Liver (tissue), 9 donors: Measurements from ENCODE around the gene CIAO3. TPM values are rescaled to one million over a fixed set of nuclear protein-coding genes. Genes with fewer than 3 reads are reported as not detected.

ENCODE experiments used
- DNase-seq: peaks from one replicate; pipeline ENCODE4 v3.0.0-alpha.2; 2017; ENCODE audit warnings: low spot score
- H3K27ac ChIP-seq, 2 donors: one replicate each; pipeline ENCODE4 v1.7.0; 2013; ENCODE audit warnings: inconsistent platforms in 2 of 2, low read length in 2 of 2, control low read depth in 1 of 2, low read depth in 1 of 2, mild to moderate bottlenecking in 1 of 2
- H3K27me3 ChIP-seq, 4 donors: one replicate each; pipeline versions ENCODE4 v1.6.1 to v1.7.0; 2013; ENCODE audit warnings: low read length in 3 of 4, inconsistent platforms in 1 of 4, mild to moderate bottlenecking in 1 of 4, moderate library complexity in 1 of 4; ENCODE audit not compliant: control insufficient read depth in 4 of 4, insufficient read depth in 4 of 4
- H3K36me3 ChIP-seq, 4 donors: one replicate each; pipeline versions ENCODE4 v1.6.1 to v1.7.0; 2013; ENCODE audit warnings: low read length in 3 of 4, mild to moderate bottlenecking in 3 of 4, low read depth in 1 of 4, moderate library complexity in 1 of 4; ENCODE audit not compliant: control insufficient read depth in 4 of 4, insufficient read depth in 3 of 4
- H3K4me1 ChIP-seq, 4 donors: one replicate each; pipeline versions ENCODE4 v1.6.1 to v1.7.0; 2013; ENCODE audit warnings: low read length in 3 of 4, mild to moderate bottlenecking in 3 of 4, moderate library complexity in 1 of 4; ENCODE audit not compliant: control insufficient read depth in 4 of 4, insufficient read depth in 4 of 4
- H3K4me3 ChIP-seq, 3 donors: one replicate each; pipeline versions ENCODE4 v1.6.1 to v1.7.0; 2013; ENCODE audit warnings: low read length in 3 of 3, control low read depth in 1 of 3, low read depth in 1 of 3, mild to moderate bottlenecking in 1 of 3
- H3K9ac ChIP-seq, 2 donors: one replicate each; pipeline ENCODE4 v1.7.0; 2013; ENCODE audit warnings: low read length in 2 of 2, mild to moderate bottlenecking in 2 of 2, moderate library complexity in 2 of 2, control low read depth in 1 of 2, low read depth in 1 of 2
- H3K9me3 ChIP-seq, 4 donors: one replicate each; pipeline versions ENCODE4 v1.6.1 to v1.7.0; 2013; ENCODE audit warnings: low read length in 3 of 4; ENCODE audit not compliant: control insufficient read depth in 4 of 4
- EGR1 ChIP-seq, 2 donors: IDR thresholded peaks; 2 replicates each; pipeline ENCODE4 v1.6.1; 2016 to 2018; ENCODE audit warnings: antibody characterized with exemption in 2 of 2, low read depth in 2 of 2
- FOXA1 ChIP-seq: IDR thresholded peaks from 2 replicates; pipeline ENCODE4 v1.6.1; 2016; ENCODE audit warnings: antibody characterized with exemption
- FOXA2 ChIP-seq: IDR thresholded peaks from 2 replicates; pipeline ENCODE4 v1.6.1; 2016; ENCODE audit warnings: antibody characterized with exemption
- GABPA ChIP-seq, 2 donors: IDR thresholded peaks in 1 of 2; conservative IDR thresholded peaks in 1 of 2; 2 replicates each; pipeline ENCODE4 v1.6.1; 2016; ENCODE audit warnings: antibody characterized with exemption in 2 of 2, mild to moderate bottlenecking in 1 of 2, moderate library complexity in 1 of 2
- HNF4A ChIP-seq, 2 donors: conservative IDR thresholded peaks; 2 replicates each; pipeline ENCODE4 v1.6.1; 2016; ENCODE audit warnings: antibody characterized with exemption in 2 of 2, mild to moderate bottlenecking in 2 of 2
- HNF4G ChIP-seq: IDR thresholded peaks from 2 replicates; pipeline ENCODE4 v1.6.1; 2016; ENCODE audit warnings: antibody characterized with exemption
- JUND ChIP-seq, 2 donors: IDR thresholded peaks; 2 replicates each; pipeline ENCODE4 v1.6.1; 2016; ENCODE audit warnings: antibody characterized with exemption in 2 of 2
- NR2F2 ChIP-seq: IDR thresholded peaks from 2 replicates; pipeline ENCODE4 v1.6.1; 2016; ENCODE audit warnings: antibody characterized with exemption
- RAD21 ChIP-seq, 2 donors: IDR thresholded peaks; 2 replicates each; pipeline ENCODE4 v1.6.1; 2016; ENCODE audit warnings: antibody characterized with exemption in 2 of 2, mild to moderate bottlenecking in 2 of 2
- RXRA ChIP-seq, 2 donors: IDR thresholded peaks; 2 replicates each; pipeline ENCODE4 v1.6.1; 2017 to 2018; ENCODE audit warnings: antibody characterized with exemption in 2 of 2, mild to moderate bottlenecking in 1 of 2
- SP1 ChIP-seq: IDR thresholded peaks from 2 replicates; pipeline ENCODE4 v1.6.1; 2018; ENCODE audit warnings: antibody characterized with exemption, mild to moderate bottlenecking
- TAF1 ChIP-seq: conservative IDR thresholded peaks from 2 replicates; pipeline ENCODE4 v1.6.1; 2016; ENCODE audit warnings: antibody characterized with exemption, mild to moderate bottlenecking
- YY1 ChIP-seq: IDR thresholded peaks from 2 replicates; pipeline ENCODE4 v1.6.1; 2016; ENCODE audit warnings: antibody characterized with exemption, mild to moderate bottlenecking
- WGBS: extraction: QIAGEN DNeasy Blood & Tissue Kit; methylation state at CpG from one replicate; pipeline ENCODE4 v1.1.7; 2013; 5-methylcytosine and 5-hydroxymethylcytosine counted together
- polyA plus RNA-seq, 2 donors: library from polyadenylated mRNA; stranded (reverse) in 1 of 2; unstranded in 1 of 2; fragments of 200-250 nt in 1 of 2; fragments of >200 nt in 1 of 2; fragmentation: Nextera tagmentation in 1 of 2; extraction: Ambion mirVana in 1 of 2; gene quantifications; one replicate each; pipeline versions ENCODE4 v1.2.1 to v1.2.3, GENCODE V29; 2013 to 2015
- total RNA-seq, 2 donors: library from RNA; depleted of rRNA; stranded (reverse); fragments of >200 nt; gene quantifications; one replicate each; pipeline ENCODE4 v1.2.3, GENCODE V29; 2014
- TF ChIP-seq, protein P1 (sequence below): IDR thresholded peaks from 2 replicates; pipeline ENCODE4 v1.6.1; 2016; ENCODE audit warnings: antibody characterized with exemption
- TF ChIP-seq, protein P2 (sequence below): IDR thresholded peaks from 2 replicates; pipeline ENCODE4 v1.6.1; 2016; ENCODE audit warnings: antibody characterized with exemption
- TF ChIP-seq, protein P3 (sequence below): IDR thresholded peaks from 2 replicates; pipeline ENCODE4 v1.6.1; 2016; ENCODE audit warnings: antibody characterized with exemption
- TF ChIP-seq, protein P4 (sequence below): IDR thresholded peaks from 2 replicates; pipeline ENCODE4 v1.6.1; 2016; ENCODE audit warnings: antibody characterized with exemption, mild to moderate bottlenecking
- TF ChIP-seq, protein P5 (sequence below): fragments of 150-350 bp; IDR thresholded peaks from 2 replicates; pipeline ENCODE4 v1.5.1; 2017; ENCODE audit warnings: improper control_type of control experiment, low read depth, low read length; ENCODE audit not compliant: missing input control
- donor health status: healthy.
- donor health status: healthy.
- donor health status: healthy.
- donor health status: healthy.
- donor health status: healthy.

CIAO3 gene
- total and polyA plus RNA-seq, 4 donors = 13.2 to 24.3 (median 16.5) TPM

DNA sequence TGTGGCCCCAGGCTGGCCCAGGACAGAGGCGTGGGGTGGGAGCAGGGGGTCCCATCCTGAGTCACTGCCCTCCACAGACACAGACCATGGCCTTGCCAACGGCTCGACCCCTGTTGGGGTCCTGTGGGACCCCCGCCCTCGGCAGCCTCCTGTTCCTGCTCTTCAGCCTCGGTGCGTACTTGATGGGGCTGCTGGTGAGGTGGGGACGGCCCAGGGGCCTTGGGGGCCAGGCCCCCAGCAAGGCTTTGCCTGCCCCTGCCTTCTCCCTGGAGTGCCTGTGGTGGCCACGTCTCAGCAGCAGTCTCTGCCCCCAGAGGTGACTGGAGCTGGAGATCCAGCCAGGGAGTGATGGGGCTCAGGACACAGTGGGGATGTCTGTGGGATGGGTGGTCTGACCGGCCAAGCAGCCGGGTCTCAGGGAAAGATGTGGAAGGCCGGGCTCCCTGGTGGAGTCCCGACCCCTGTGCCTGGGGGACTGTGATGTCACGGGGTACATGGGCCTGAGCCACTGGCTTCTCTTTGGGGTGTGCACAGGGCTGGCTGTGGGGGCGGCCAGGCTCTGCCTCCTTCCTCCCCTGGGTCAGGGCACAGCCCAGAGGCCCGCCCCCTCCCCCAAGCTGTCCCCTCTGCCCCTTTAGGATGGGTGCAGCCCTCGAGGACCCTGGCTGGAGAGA lies 21.9 kb upstream of the CIAO3 start:
- no peak for DNase-seq
- peaks cover 0 to 1% (median 0%) of the 10 kb centered on the region in 4 donors for H3K4me1 ChIP-seq
- H3K36me3 ChIP-seq = no peaks in the 10 kb centered on the region
- 72% methylated on average over 17 of the region's 17 CpGs for WGBS
- H3K9me3 ChIP-seq = no peaks in the 10 kb centered on the region
- TF ChIP-seq FOXA1 (no peak), EGR1 (IDR thresholded peaks at IDR 0.05; ENCODE audit: low read depth in 2 of 2) (no peak), JUND (IDR thresholded peaks at IDR 0.05) (no peak), RXRA (IDR thresholded peaks at IDR 0.05) (no peak), FOXA2 (no peak), HNF4A (conservative IDR thresholded peaks at IDR 0.05) (no peak), NR2F2 (no peak), TAF1 (no peak), YY1 (no peak)
- TF ChIP-seq, protein P1, sequence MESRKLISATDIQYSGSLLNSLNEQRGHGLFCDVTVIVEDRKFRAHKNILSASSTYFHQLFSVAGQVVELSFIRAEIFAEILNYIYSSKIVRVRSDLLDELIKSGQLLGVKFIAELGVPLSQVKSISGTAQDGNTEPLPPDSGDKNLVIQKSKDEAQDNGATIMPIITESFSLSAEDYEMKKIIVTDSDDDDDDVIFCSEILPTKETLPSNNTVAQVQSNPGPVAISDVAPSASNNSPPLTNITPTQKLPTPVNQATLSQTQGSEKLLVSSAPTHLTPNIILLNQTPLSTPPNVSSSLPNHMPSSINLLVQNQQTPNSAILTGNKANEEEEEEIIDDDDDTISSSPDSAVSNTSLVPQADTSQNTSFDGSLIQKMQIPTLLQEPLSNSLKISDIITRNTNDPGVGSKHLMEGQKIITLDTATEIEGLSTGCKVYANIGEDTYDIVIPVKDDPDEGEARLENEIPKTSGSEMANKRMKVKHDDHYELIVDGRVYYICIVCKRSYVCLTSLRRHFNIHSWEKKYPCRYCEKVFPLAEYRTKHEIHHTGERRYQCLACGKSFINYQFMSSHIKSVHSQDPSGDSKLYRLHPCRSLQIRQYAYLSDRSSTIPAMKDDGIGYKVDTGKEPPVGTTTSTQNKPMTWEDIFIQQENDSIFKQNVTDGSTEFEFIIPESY = no peak
- TF ChIP-seq, protein P2, sequence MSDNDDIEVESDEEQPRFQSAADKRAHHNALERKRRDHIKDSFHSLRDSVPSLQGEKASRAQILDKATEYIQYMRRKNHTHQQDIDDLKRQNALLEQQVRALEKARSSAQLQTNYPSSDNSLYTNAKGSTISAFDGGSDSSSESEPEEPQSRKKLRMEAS = no peak
- TF ChIP-seq, protein P3, sequence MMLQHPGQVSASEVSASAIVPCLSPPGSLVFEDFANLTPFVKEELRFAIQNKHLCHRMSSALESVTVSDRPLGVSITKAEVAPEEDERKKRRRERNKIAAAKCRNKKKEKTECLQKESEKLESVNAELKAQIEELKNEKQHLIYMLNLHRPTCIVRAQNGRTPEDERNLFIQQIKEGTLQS = no peak
- no peak overlapping the region for H3K27ac ChIP-seq
- H3K9ac ChIP-seq = no peak overlapping the region
- no peak overlapping the region for H3K4me3 ChIP-seq
- H3K27me3 ChIP-seq = no peaks in the 10 kb centered on the region

DNA sequence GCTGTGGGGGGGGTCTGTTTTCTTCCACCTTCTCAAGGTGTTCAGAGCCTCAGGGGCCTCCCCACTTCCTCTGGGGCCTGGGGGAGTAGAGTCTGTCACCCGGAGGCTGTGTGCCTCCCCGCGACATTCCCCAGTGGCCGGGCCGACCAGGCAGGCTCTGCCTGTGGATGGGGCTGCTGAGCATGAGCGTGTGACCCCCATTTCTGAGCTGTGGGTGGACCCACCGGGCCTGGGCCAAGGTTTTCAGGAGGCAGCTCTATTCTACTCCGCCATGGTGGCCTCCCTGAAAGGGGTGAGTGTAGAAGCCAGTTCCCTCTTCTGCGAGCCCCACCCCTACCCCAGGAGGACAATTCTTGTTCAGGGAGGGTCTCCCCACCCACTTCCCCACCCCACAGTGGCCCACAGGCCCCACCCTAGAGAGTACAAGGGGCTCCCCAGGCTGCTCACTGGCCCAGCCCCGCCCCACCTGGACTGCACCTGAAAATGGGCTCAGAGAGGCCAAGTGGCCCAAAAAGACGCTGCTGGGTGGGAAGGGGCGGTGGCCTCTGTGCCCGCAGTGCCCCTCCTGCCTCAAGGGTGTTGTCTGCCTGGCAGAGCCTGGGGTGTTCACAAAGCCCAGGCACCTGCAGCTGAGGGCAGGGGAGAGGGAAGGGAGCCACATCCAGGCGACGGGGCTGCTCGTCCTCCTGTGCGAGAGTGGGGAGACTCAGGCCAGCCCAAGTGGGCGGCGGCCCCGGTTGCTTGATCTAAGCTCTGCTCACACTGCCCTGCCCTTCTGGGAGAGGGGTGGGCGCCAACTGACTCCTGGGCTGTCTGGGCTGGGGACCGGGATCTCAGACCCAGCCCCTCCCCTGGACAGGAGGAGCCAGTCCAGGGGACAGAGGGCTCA lies 21.1 kb upstream of the CIAO3 start:
- Histone ChIP-seq H3K9me3 (no peaks in the 10 kb centered on the region), H3K4me3 (no peak overlapping the region), H3K27me3 (no peaks in the 10 kb centered on the region), H3K36me3 (no peaks in the 10 kb centered on the region), H3K27ac (no peak overlapping the region), H3K9ac (no peak overlapping the region), H3K4me1 (peaks cover 0 to 1% (median 0%) of the 10 kb centered on the region in 4 donors)
- TF ChIP-seq YY1 = no peak
- no peak for TF ChIP-seq SP1
- no peak for TF ChIP-seq FOXA2
- TF ChIP-seq, protein P4, sequence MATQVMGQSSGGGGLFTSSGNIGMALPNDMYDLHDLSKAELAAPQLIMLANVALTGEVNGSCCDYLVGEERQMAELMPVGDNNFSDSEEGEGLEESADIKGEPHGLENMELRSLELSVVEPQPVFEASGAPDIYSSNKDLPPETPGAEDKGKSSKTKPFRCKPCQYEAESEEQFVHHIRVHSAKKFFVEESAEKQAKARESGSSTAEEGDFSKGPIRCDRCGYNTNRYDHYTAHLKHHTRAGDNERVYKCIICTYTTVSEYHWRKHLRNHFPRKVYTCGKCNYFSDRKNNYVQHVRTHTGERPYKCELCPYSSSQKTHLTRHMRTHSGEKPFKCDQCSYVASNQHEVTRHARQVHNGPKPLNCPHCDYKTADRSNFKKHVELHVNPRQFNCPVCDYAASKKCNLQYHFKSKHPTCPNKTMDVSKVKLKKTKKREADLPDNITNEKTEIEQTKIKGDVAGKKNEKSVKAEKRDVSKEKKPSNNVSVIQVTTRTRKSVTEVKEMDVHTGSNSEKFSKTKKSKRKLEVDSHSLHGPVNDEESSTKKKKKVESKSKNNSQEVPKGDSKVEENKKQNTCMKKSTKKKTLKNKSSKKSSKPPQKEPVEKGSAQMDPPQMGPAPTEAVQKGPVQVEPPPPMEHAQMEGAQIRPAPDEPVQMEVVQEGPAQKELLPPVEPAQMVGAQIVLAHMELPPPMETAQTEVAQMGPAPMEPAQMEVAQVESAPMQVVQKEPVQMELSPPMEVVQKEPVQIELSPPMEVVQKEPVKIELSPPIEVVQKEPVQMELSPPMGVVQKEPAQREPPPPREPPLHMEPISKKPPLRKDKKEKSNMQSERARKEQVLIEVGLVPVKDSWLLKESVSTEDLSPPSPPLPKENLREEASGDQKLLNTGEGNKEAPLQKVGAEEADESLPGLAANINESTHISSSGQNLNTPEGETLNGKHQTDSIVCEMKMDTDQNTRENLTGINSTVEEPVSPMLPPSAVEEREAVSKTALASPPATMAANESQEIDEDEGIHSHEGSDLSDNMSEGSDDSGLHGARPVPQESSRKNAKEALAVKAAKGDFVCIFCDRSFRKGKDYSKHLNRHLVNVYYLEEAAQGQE = no peak
- no peak for TF ChIP-seq RAD21 (IDR thresholded peaks at IDR 0.05)
- TF ChIP-seq, protein P5, sequence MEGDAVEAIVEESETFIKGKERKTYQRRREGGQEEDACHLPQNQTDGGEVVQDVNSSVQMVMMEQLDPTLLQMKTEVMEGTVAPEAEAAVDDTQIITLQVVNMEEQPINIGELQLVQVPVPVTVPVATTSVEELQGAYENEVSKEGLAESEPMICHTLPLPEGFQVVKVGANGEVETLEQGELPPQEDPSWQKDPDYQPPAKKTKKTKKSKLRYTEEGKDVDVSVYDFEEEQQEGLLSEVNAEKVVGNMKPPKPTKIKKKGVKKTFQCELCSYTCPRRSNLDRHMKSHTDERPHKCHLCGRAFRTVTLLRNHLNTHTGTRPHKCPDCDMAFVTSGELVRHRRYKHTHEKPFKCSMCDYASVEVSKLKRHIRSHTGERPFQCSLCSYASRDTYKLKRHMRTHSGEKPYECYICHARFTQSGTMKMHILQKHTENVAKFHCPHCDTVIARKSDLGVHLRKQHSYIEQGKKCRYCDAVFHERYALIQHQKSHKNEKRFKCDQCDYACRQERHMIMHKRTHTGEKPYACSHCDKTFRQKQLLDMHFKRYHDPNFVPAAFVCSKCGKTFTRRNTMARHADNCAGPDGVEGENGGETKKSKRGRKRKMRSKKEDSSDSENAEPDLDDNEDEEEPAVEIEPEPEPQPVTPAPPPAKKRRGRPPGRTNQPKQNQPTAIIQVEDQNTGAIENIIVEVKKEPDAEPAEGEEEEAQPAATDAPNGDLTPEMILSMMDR = no peak
- no peak for TF ChIP-seq NR2F2
- no peak for TF ChIP-seq GABPA (IDR thresholded peaks at IDR 0.05 in 1 of 2, conservative IDR thresholded peaks at IDR 0.05 in 1 of 2)
- no peak for TF ChIP-seq HNF4A (conservative IDR thresholded peaks at IDR 0.05)
- no peak for TF ChIP-seq HNF4G
- no peak for TF ChIP-seq FOXA1
- no peak for TF ChIP-seq RXRA (IDR thresholded peaks at IDR 0.05)
- TF ChIP-seq EGR1 (IDR thresholded peaks at IDR 0.05; ENCODE audit: low read depth in 2 of 2) = no peak
- TF ChIP-seq, protein P1 = no peak
- TF ChIP-seq JUND (IDR thresholded peaks at IDR 0.05) = no peak
- no peak for TF ChIP-seq TAF1
- TF ChIP-seq, protein P3 = no peak
- TF ChIP-seq, protein P2 = no peak
- no peak for DNase-seq
- WGBS = 67% methylated on average over 22 of the region's 22 CpGs
